Peyer's patch (tissue), 4 donors: ENCODE results near the gene MGMT.

Experiments
- POLR2A ChIP-seq, 2 donors: fragments of 450-650 bp; IDR thresholded peaks; one replicate each; pipeline ENCODE4 v1.5.1; 2017; ENCODE audit warnings: antibody characterized with exemption in 2 of 2, mild to moderate bottlenecking in 2 of 2, moderate library complexity in 2 of 2
- TF ChIP-seq, protein P1 (sequence below), 6 experiments: fragments of 450-650 bp in 4 of 6; fragments of 200-600 bp in 2 of 6; sonication (generic) in 1 of 6; IDR thresholded peaks; one replicate each; pipeline ENCODE4 v1.5.1; 2017 to 2019; ENCODE audit warnings: antibody characterized with exemption in 6 of 6, mild to moderate bottlenecking in 3 of 6, moderate library complexity in 1 of 6

GRCh38 chr10:129769381-129770116 is 302.5 kb downstream of the MGMT start:
- TF ChIP-seq, protein P1, sequence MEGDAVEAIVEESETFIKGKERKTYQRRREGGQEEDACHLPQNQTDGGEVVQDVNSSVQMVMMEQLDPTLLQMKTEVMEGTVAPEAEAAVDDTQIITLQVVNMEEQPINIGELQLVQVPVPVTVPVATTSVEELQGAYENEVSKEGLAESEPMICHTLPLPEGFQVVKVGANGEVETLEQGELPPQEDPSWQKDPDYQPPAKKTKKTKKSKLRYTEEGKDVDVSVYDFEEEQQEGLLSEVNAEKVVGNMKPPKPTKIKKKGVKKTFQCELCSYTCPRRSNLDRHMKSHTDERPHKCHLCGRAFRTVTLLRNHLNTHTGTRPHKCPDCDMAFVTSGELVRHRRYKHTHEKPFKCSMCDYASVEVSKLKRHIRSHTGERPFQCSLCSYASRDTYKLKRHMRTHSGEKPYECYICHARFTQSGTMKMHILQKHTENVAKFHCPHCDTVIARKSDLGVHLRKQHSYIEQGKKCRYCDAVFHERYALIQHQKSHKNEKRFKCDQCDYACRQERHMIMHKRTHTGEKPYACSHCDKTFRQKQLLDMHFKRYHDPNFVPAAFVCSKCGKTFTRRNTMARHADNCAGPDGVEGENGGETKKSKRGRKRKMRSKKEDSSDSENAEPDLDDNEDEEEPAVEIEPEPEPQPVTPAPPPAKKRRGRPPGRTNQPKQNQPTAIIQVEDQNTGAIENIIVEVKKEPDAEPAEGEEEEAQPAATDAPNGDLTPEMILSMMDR (IDR thresholded peaks at IDR 0.05) = no peak
- no peak for TF ChIP-seq POLR2A (IDR thresholded peaks at IDR 0.05)
